Measurements from ENCODE around the gene FKBP1C.
"Not testable (repeated sequence)": the region's sequence is repeated elsewhere in the genome, so short reads cannot be mapped to it uniquely, and the experiment has no call there.

The FKBP1C gene

DNA sequence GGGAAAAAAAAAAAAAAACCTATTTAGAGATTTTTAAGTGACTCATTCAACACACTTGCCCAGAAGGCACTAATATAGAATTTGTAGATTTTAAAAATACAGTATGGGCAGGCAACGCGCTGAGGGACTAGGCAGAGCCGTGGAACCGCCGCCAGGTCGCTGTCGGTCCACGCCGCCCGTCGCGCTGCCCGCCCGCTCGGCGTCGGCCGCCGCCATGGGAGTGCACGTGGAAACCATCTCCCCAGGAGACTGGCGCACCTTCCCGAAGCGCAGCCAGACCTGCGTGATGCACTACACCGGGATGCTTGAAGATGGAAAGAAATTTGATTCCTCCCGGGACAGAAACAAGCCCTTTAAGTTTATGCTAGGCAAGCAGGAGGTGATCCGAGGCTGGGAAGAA, at the start of gene FKBP1C:
Gene FKBP1C, plus strand, starts transcription at position 127 of the 400 bp plus-strand sequence.
- DNase-seq (ENCODE audit: extremely low read depth in 1 of 2, low read depth in 1 of 2): not testable (repeated sequence)

DNA sequence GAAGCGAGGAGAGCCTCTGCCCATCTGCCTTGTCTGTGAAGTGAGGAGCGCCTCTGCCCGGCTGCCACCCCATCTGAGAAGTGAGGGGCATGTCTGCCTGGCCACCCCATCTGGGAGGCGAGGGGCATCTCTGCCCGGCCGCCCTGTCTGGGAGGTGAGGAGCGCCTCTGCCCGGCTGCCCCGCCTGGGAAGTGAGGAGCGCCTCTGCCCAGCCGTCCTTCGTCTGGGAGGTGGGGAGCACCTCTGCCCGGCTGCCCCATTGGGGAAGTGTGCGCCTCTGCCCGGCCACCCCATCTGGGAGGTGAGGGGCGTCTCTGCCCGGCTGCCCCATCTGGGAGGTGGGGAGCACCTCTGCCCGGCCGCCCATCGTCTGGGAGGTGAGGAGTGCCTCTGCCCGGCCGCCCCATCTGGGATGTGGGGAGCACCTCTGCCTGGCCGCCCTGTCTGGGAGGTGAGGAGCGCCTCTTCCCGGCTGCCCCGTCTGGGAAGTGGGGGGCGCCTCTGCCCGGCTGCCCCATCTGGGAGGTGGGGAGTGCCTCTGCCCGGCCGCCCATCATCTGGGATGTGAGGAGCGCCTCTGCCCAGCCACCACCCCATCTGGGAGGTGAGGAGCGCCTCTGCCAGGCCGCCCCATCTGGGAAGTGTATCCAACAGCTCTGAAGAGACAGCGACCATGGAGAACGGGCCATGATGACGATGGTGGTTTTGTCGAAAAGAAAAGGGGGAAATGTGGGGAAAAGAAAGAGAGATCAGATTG, 47.0 kb upstream of the FKBP1C start:
- DNase-seq (ENCODE audit: extremely low read depth in 1 of 2, low read depth in 1 of 2): not testable (repeated sequence)

GRCh38 chr6:63174173-63174572, 37.1 kb upstream of the FKBP1C start:
- no peak for DNase-seq (ENCODE audit: extremely low read depth in 1 of 2, low read depth in 1 of 2)

DNA sequence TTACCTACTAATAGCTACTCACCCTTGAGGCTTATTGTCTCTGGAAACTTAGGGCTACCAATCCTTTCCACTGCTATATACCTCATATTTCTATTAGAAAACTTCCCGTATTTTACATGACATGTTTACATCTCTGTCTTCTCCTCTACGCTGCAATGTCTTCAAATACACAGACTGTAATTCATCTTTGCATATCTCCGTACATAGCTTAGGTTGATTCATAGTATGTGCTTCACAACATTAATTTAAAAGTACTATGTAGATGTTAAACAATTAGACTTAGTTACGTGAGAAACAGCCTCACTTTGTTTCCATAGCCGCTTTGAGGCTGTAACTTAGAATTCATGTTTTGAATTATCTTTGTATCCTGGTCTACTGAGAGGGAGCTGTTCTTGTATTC, 35.1 kb upstream of the FKBP1C start:
- no peak for DNase-seq (ENCODE audit: extremely low read depth in 1 of 2, low read depth in 1 of 2)

GRCh38 chr6:63180367-63180766, 30.9 kb upstream of the FKBP1C start:
- DNase-seq (ENCODE audit: extremely low read depth in 1 of 2, low read depth in 1 of 2): no peak

GRCh38 chr6:63186970-63187369, 24.3 kb upstream of the FKBP1C start:
- DNase-seq (ENCODE audit: extremely low read depth in 1 of 2, low read depth in 1 of 2): no peak

DNA sequence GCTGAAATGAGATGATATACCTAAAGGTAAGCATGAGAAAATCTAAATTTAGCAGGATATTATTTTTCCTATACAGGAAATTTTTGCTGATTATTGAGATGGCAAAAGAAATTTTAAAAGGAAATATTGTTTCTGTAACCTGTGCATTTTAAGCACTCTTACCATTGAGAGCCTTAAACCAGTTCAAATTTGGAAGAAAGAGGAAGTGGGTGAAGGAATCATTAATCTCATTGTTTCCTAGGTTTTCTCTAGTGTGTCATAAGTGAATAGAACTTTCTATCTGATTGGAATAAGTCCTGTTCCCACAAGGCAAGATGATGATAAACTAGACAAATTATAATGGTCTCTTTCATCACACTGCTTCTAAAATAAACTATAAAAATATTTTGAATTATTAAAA, 22.4 kb upstream of the FKBP1C start:
- no peak for DNase-seq (ENCODE audit: extremely low read depth in 1 of 2, low read depth in 1 of 2)

GRCh38 chr6:63193324-63193723, 17.9 kb upstream of the FKBP1C start:
- DNase-seq (ENCODE audit: extremely low read depth in 1 of 2, low read depth in 1 of 2): no peak

DNA sequence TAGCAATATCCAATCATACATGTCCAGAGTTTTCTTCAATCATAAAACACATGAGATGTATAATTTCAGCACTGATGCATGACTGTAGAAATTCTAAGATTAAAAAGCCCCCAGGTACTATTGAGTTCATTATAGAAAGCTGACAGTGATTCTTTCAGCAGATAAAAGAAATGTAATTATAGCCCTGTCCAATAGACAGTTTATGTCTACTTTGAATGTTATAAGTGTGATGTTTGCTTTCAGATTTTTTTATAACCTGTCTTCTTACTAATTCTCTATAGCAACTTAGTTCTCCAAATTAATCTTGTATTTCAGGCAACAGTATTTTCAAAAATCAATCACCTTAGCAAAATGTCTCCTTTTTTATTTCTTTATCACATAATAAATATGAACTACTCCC, 13.5 kb upstream of the FKBP1C start:
- no peak for DNase-seq (ENCODE audit: extremely low read depth in 1 of 2, low read depth in 1 of 2)

DNA sequence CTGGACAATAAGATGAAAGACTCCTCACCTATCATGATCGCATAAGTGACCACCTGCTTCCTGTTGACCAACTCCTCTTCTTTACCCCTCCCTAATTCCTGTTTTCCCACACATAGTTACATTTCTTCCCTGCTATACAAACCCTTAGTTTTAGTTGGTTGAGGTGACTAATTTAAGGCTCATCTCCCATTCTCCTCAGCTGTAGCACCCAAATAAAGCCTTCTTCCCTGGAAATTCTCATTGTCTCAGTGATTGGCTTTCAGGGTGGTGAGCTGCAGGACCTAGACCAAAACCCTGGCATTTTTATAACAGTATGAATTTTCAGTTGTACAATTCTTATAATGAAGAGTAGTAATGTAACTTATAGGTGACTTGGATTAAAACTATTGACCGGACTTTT, 2.1 kb downstream of the FKBP1C start:
- no peak for DNase-seq (ENCODE audit: extremely low read depth in 1 of 2, low read depth in 1 of 2)

DNA sequence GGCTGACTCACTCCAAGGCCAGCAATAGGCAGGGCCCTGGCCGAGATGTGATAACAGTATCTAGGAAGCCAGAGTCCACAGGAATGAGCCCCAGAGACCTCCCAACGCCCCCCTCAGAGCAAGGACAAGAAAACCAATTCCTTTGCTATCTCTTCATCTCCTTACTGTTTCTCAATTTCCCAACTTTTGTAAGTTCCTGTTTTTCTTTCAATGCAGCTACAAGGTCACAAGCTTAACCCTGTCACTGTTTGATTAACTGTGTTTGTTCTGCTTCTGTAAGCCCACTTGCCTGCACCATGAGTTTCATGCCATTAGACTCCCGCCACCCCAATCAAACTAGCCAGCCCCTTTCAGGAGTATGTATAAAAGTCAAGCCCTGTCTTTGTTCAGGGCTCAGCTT, 3.5 kb downstream of the FKBP1C start:
- DNase-seq (ENCODE audit: extremely low read depth in 1 of 2, low read depth in 1 of 2): no peak

DNA sequence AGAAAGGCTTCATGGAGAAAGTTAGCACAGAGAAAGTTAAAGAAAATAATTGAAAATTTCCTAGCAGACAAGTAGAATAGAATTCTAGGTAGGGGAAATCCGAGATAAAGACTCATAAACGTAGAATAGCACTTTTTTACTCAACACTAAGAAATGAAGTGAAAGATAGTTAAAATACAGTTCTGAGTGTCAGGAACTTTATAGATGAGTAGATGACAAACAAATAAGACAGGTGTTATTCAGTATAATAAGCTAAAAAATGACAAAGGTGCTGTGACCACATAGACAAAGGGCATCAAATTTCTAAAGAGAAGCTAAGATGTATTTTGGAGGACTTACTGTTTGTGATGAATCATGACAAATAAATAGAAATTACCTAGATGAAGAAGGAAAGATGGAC, 12.9 kb downstream of the FKBP1C start:
- no peak for DNase-seq (ENCODE audit: extremely low read depth in 1 of 2, low read depth in 1 of 2)

GRCh38 chr6:63225987-63226386, 14.7 kb downstream of the FKBP1C start:
- DNase-seq (ENCODE audit: extremely low read depth in 1 of 2, low read depth in 1 of 2): not testable (repeated sequence)

DNA sequence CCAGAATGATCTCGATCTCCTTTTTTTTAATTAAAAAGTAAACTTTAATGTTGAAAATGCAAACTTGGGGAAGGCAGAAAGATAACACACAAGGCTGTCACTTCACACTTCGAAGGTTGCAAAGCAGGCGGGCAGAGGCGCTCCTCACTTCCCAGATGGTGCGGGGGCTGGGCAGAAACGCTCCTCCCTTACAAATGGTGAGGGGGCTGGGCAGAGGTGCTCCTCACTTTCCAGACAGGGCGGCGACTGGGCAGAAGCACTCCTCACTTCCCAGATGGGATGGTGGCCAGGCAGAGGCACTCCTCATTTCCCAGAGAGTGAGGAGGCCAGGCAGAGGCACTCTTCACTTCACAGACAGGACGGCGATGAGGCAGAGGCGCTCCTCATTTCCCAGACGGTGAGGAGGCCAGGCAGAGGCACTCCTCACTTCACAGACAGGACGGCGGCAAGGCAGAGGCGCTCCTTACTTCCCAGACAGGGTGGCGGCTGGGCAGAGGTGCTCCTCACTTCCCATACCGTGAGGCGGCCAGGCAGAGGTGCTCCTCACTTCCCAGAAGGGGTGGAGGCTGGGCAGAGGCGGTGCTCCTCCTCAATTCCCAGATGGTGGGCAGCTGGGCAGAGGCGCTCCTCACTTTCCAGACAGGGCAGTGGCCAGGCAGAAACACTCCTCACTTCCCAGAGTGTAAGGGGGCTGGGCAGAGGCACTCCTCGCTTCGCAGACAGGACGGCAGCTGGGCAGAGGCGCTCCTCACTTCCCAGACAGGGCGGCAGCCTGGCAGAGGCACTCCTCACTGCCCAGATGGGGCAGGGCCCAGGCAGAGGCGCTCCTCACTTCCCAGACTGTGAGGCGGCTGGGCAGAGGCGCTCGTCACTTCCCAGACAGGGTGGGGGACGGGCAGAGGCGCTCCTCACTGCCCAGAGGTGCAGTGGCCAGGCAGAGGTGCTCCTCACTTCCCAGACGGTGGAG, 16.9 kb downstream of the FKBP1C start:
- DNase-seq (ENCODE audit: extremely low read depth in 1 of 2, low read depth in 1 of 2): not testable (repeated sequence)

GRCh38 chr6:63230027-63230426, 18.8 kb downstream of the FKBP1C start:
- not testable (repeated sequence) for DNase-seq (ENCODE audit: extremely low read depth in 1 of 2, low read depth in 1 of 2)

DNA sequence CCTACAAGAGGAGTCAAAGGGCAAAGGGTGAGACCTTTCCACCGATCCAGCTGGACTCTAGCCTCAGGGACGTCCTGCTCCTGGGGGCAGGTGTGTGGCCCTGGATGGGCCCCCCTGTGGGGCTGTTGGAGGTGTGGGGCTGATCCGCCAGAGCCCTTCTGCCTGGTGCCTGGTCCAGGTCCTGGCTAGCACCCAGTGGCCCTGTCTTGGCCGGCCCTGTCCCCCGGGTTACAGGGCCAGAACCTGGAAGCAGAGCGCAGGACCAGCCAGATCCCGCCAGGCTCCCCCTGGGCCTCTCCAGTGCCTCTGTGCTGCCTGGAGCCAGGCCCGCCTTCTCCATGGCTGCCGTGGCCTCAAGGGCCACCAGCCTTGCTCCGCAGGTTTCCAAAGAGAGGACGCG, 19.2 kb downstream of the FKBP1C start:
- DNase-seq (ENCODE audit: extremely low read depth in 1 of 2, low read depth in 1 of 2): not testable (repeated sequence)

DNA sequence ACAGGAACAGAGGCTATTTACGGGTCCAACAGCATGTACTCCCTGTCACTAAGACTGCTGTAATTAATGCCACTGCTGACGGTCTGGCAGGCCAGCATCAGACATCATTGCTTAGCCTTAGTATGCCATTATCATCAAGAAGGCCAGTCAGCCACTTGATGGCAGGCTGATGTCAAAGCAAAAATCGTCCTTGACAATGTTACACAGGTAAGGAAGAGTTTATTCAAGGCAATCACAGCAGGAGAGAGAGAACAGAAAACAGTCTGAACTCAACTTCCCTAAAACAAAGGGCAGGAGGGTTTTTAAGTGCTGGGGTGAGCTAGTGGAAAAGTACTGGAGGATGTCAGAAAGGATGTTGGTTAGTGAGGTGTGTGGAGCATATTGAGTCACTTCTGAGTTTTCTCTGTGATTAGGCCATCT, 25.1 kb downstream of the FKBP1C start:
- no peak for DNase-seq (ENCODE audit: extremely low read depth in 1 of 2, low read depth in 1 of 2)

DNA sequence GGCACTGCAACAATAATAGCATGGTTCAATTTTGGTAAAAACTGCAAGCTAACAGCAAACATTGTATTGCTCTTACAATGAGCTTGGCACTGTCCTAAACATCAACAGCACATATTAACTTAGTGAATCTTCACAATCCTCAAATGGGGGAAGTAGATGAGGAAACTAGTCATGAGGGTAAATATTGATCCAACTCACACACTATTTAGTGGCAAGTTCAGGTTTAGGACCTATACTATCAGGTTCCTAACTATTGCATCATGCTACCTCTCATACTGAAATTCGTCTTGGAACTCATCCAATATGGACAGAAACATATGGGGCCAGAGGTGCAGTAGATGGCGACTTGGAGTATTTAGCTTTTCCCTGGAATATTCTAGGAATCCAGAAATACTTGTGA, 34.2 kb downstream of the FKBP1C start:
- no peak for DNase-seq (ENCODE audit: extremely low read depth in 1 of 2, low read depth in 1 of 2)

DNA sequence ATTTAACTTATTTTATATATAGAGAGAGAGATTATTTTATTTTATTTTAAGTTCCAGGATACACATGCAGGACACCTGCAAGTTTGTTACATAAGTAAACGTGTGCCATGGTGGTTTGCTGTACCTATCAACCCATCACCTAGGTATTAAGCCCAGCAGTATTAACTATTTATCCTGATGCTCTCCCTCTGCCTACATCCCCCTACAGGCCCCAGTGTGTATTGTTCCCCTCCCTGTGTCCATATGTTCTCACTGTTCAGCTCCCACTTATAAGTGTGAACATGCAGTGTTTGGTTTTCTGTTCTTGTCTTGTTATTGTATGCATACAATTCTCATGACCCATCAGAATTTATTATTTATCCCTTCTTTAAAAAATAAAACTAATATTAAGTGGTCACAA, 34.6 kb downstream of the FKBP1C start:
- DNase-seq (ENCODE audit: extremely low read depth in 1 of 2, low read depth in 1 of 2): no peak

- no peak for DNase-seq (ENCODE audit: extremely low read depth in 1 of 2, low read depth in 1 of 2)
Measured at GRCh38 chr6:63246581-63246980, 35.3 kb downstream of the FKBP1C start.

DNA sequence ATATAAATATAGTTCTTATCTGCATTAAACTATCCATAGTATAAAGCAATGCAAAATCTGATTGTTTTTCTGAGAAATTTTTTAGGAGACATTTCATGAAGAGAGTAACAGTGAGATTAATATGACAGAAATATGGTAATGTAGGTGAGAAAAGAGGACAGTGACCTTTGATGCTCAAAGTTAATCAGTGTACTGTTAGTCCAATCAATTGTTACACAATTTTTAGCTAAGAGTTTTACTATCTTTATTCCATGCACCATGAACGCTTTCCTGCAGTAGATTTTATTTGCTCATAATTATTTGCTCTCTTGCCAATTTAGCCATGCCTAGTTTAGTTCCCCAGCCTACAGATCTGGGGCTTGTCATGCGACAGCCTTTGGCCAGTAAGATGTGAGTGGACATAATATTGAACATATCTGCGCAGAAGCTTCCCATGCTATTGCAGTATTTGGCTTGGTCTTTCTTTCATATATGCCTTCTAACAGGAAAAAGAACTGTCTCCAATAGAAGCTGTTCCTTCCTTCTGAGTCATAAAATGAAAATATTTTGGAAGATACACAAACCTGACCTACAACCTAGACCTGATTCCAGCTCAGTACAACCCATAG, 38.7 kb downstream of the FKBP1C start:
- DNase-seq (ENCODE audit: extremely low read depth in 1 of 2, low read depth in 1 of 2): no peak
